H1 (cell line): ENCODE measurements around the gene C4orf33. TPM values are rescaled to one million over a fixed set of nuclear protein-coding genes. Genes with fewer than 3 reads are reported as not detected.

Source experiments
- CTCF ChIA-PET: fragments of 300-600 bp; sonication (Branson Sonifier 250); formaldehyde crosslinking; loops from one replicate; lab custom pipeline; 2021; ENCODE audit not compliant: partially characterized antibody; lab: Charles Lee
- POLR2A ChIA-PET: fragments of 300-600 bp; sonication (Branson Sonifier 250); formaldehyde crosslinking; loops from one replicate; lab custom pipeline; 2021; ENCODE audit warnings: inconsistent platforms; ENCODE audit not compliant: partially characterized antibody; lab: Charles Lee
- DNase-seq, 2 experiments: peaks; one replicate each; pipeline versions ENCODE4 v3.0.0 to v3.0.0-alpha.2; 2010 to 2022; ENCODE audit warnings: low spot score in 2 of 2, low read depth in 1 of 2, mixed read lengths in 1 of 2
- FAIRE-seq: peaks from 2 replicates; lab custom pipeline; 2011; peaks lifted over from hg19 to GRCh38; lab: Jason Lieb, UNC
- H2AFZ ChIP-seq: 2 replicates; pipeline ENCODE4 v1.8.1; 2012; ENCODE audit warnings: low read length, inconsistent platforms
- H2AK5ac ChIP-seq: 2 replicates; pipeline ENCODE4 v1.6.1; 2013; ENCODE audit warnings: low read depth, low read length
- H2BK120ac ChIP-seq: replicated peaks from 2 replicates; pipeline ENCODE3; 2013; ENCODE audit warnings: low read depth, low read length, inconsistent platforms
- H2BK12ac ChIP-seq: 2 replicates; pipeline ENCODE4 v1.6.1; 2013; ENCODE audit warnings: low read depth, low read length
- H2BK15ac ChIP-seq: 2 replicates; pipeline ENCODE4 v1.6.1; 2013; ENCODE audit warnings: low read length
- H2BK20ac ChIP-seq: 2 replicates; pipeline ENCODE4 v1.6.1; 2013; ENCODE audit warnings: low read length
- H2BK5ac ChIP-seq: 2 replicates; pipeline ENCODE4 v1.6.1; 2013; ENCODE audit warnings: low read depth, low read length
- H3K14ac ChIP-seq: 2 replicates; pipeline ENCODE4 v1.6.1; 2013; ENCODE audit warnings: inconsistent platforms; ENCODE audit not compliant: insufficient read length
- H3K18ac ChIP-seq: 2 replicates; pipeline ENCODE4 v1.6.1; 2013; ENCODE audit warnings: low read length; ENCODE audit errors: extremely low read depth
- H3K23ac ChIP-seq: 2 replicates; pipeline ENCODE4 v1.6.1; 2013; ENCODE audit warnings: inconsistent platforms; ENCODE audit not compliant: insufficient read length
- H3K23me2 ChIP-seq: 2 replicates; pipeline ENCODE4 v1.6.1; 2013; ENCODE audit warnings: low read depth, low read length
- H3K27ac ChIP-seq: 2 replicates; pipeline ENCODE4 v1.6.1; 2011; ENCODE audit warnings: low read depth, low read length, inconsistent platforms
- H3K27me3 ChIP-seq, 4 experiments: replicated peaks in 1 of 4; 1 replicate in 1 of 4; 2 replicates in 3 of 4; pipeline versions ENCODE4 v1.6.1 to v1.8.1; 2011 to 2013; ENCODE audit warnings: low read length in 3 of 4, mild to moderate bottlenecking in 3 of 4, inconsistent platforms in 2 of 4, mixed read lengths in 2 of 4, moderate library complexity in 1 of 4; ENCODE audit not compliant: control insufficient read depth in 3 of 4, insufficient read depth in 3 of 4; ENCODE audit errors: extremely low read depth in 1 of 4
- H3K36me3 ChIP-seq, 4 experiments: 2 replicates each; pipeline versions ENCODE4 v1.6.1 to v1.8.1; 2011 to 2013; ENCODE audit warnings: mild to moderate bottlenecking in 4 of 4, low read length in 3 of 4, moderate library complexity in 2 of 4, control low read depth in 1 of 4, inconsistent platforms in 1 of 4; ENCODE audit not compliant: insufficient read depth in 4 of 4, control insufficient read depth in 2 of 4
- H3K4ac ChIP-seq: replicated peaks from 2 replicates; pipeline ENCODE3; 2013; ENCODE audit warnings: low read length, low read depth, mixed read lengths, inconsistent platforms; ENCODE audit not compliant: insufficient read length
- H3K4me1 ChIP-seq, 4 experiments: replicated peaks in 1 of 4; 1 replicate in 1 of 4; 2 replicates in 3 of 4; pipeline versions ENCODE4 v1.6.1 to v1.8.1; 2011 to 2013; ENCODE audit warnings: low read length in 3 of 4, inconsistent platforms in 2 of 4, mixed read lengths in 1 of 4; ENCODE audit not compliant: insufficient read depth in 4 of 4, control insufficient read depth in 3 of 4
- H3K4me2 ChIP-seq, 2 experiments: 2 replicates each; pipeline versions ENCODE4 v1.6.1 to v1.8.1; 2011 to 2013; ENCODE audit warnings: low read depth in 2 of 2, low read length in 2 of 2, control low read depth in 1 of 2, inconsistent platforms in 1 of 2, mild to moderate bottlenecking in 1 of 2; ENCODE audit not compliant: insufficient read depth in 1 of 2
- H3K4me3 ChIP-seq, 4 experiments: fragments of 200-600, 300-600 bp in 1 of 4; sonication (generic), shearing (Covaris generic), sonication (Bioruptor Twin) in 1 of 4; 2 replicates each; pipeline versions ENCODE4 v1.5.1 to v1.8.1; 2011 to 2016; ENCODE audit warnings: low read length in 4 of 4, low read depth in 3 of 4, control low read depth in 2 of 4, inconsistent platforms in 2 of 4, mild to moderate bottlenecking in 2 of 4, mixed read lengths in 1 of 4, moderate library complexity in 1 of 4; ENCODE audit not compliant: insufficient read depth in 2 of 4; ENCODE audit errors: extremely low read depth in 1 of 4
- H3K56ac ChIP-seq: replicated peaks from 2 replicates; pipeline ENCODE3; 2013; ENCODE audit warnings: low read depth, mild to moderate bottlenecking, mixed read lengths, low read length, inconsistent platforms; ENCODE audit not compliant: insufficient read length
- H3K79me1 ChIP-seq: 2 replicates; pipeline ENCODE4 v1.6.1; 2013; ENCODE audit warnings: low read depth, low read length, control low read depth
- H3K79me2 ChIP-seq, 2 experiments: 2 replicates each; pipeline versions ENCODE4 v1.6.1 to v1.8.1; 2012 to 2013; ENCODE audit warnings: low read length in 2 of 2, mild to moderate bottlenecking in 2 of 2, inconsistent platforms in 1 of 2; ENCODE audit not compliant: insufficient read depth in 2 of 2, control insufficient read depth in 1 of 2
- H3K9ac ChIP-seq, 4 experiments: replicated peaks in 1 of 4; 1 replicate in 1 of 4; 2 replicates in 3 of 4; pipeline versions ENCODE4 v1.6.1 to v1.8.1; 2011 to 2013; ENCODE audit warnings: low read depth in 3 of 4, low read length in 3 of 4, control low read depth in 2 of 4, mild to moderate bottlenecking in 2 of 4, moderate library complexity in 2 of 4, inconsistent platforms in 1 of 4; ENCODE audit errors: extremely low read depth in 1 of 4
- H3K9me3 ChIP-seq, 2 experiments: 2 replicates each; pipeline versions ENCODE4 v1.6.1 to v1.8.1; 2012 to 2013; ENCODE audit warnings: mild to moderate bottlenecking in 2 of 2, moderate library complexity in 2 of 2, control low read depth in 1 of 2, inconsistent platforms in 1 of 2, low read depth in 1 of 2, low read length in 1 of 2, mixed read lengths in 1 of 2; ENCODE audit not compliant: insufficient read depth in 2 of 2
- H4K20me1 ChIP-seq, 2 experiments: replicated peaks in 1 of 2; 2 replicates each; pipeline versions ENCODE3 to v1.8.1; 2011 to 2013; ENCODE audit warnings: inconsistent platforms in 2 of 2, low read length in 2 of 2, mild to moderate bottlenecking in 1 of 2; ENCODE audit not compliant: insufficient read depth in 2 of 2, control insufficient read depth in 1 of 2
- H4K5ac ChIP-seq: 2 replicates; pipeline ENCODE4 v1.6.1; 2013; ENCODE audit warnings: low read length, low read depth, mixed read lengths, inconsistent platforms; ENCODE audit not compliant: insufficient read length
- H4K8ac ChIP-seq: 2 replicates; pipeline ENCODE4 v1.8.0; 2013; ENCODE audit warnings: mild to moderate bottlenecking, moderate library complexity, low read length, inconsistent platforms; ENCODE audit not compliant: insufficient read depth; ENCODE audit errors: extremely low read depth
- H4K91ac ChIP-seq: replicated peaks from 2 replicates; pipeline ENCODE3; 2013; ENCODE audit warnings: low read length, mixed read lengths, inconsistent platforms; ENCODE audit not compliant: insufficient read length
- ATF2 ChIP-seq: IDR thresholded peaks from 2 replicates; pipeline ENCODE4 v1.6.1; 2012; ENCODE audit warnings: low read length, inconsistent platforms
- CBX8 ChIP-seq: fragments of 300-800, 300-1000 bp; sonication (generic); IDR thresholded peaks from 2 replicates; pipeline ENCODE4 v1.7.1; 2016; ENCODE audit warnings: low read depth, low read length, borderline replicate concordance
- CHD2 ChIP-seq: IDR thresholded peaks from 2 replicates; pipeline ENCODE4 v1.6.1; 2012; ENCODE audit warnings: low read length, improper control_type of control experiment
- GABPA ChIP-seq: IDR thresholded peaks from 2 replicates; pipeline ENCODE4 v1.6.1; 2011; ENCODE audit warnings: mild to moderate bottlenecking, low read length, moderate library complexity, borderline replicate concordance; ENCODE audit not compliant: insufficient read depth
- MAX ChIP-seq: IDR thresholded peaks from 2 replicates; pipeline ENCODE4 v1.6.1; 2012; ENCODE audit warnings: inconsistent platforms
- NRF1 ChIP-seq: IDR thresholded peaks from 2 replicates; pipeline ENCODE4 v1.6.1; 2011; ENCODE audit warnings: mild to moderate bottlenecking, low read depth, low read length, improper control_type of control experiment
- PHF8 ChIP-seq: fragments of 200-600 bp; sonication (generic); conservative IDR thresholded peaks from 2 replicates; pipeline ENCODE4 v1.7.1; 2012; ENCODE audit warnings: low read depth, mild to moderate bottlenecking, inconsistent platforms, low read length, moderate library complexity
- POLR2AphosphoS5 ChIP-seq: IDR thresholded peaks from 2 replicates; pipeline ENCODE4 v1.6.1; 2011; ENCODE audit warnings: low read depth, low read length
- RFX5 ChIP-seq: IDR thresholded peaks from 2 replicates; pipeline ENCODE4 v1.6.1; 2011; ENCODE audit warnings: low read depth, low read length, improper control_type of control experiment, borderline replicate concordance
- RNF2 ChIP-seq: fragments of 200-900, 300-1000 bp; sonication (generic); IDR thresholded peaks from 2 replicates; pipeline ENCODE4 v1.7.1; 2016; ENCODE audit warnings: borderline replicate concordance, low read depth, mild to moderate bottlenecking, antibody characterized with exemption, low read length; ENCODE audit not compliant: poor library complexity, severe bottlenecking; ENCODE audit errors: missing control alignments
- RXRA ChIP-seq: IDR thresholded peaks from 2 replicates; pipeline ENCODE4 v1.6.1; 2011; ENCODE audit warnings: low read depth, mild to moderate bottlenecking, low read length, moderate library complexity; ENCODE audit not compliant: insufficient read depth
- SP4 ChIP-seq: IDR thresholded peaks from 2 replicates; pipeline ENCODE4 v1.6.1; 2012; ENCODE audit warnings: low read length, inconsistent platforms
- SRF ChIP-seq: IDR thresholded peaks from 2 replicates; pipeline ENCODE4 v1.6.1; 2011; ENCODE audit warnings: mild to moderate bottlenecking, low read depth, low read length, moderate library complexity
- WGBS, 2 experiments: shearing (Covaris generic) in 1 of 2; methylation state at CpG; one replicate each; pipeline versions ENCODE4 v1.1.6 to v1.1.7; 2013 to 2015; ENCODE audit warnings: low lambda C conversion rate in 2 of 2, mixed read lengths in 2 of 2, inconsistent platforms in 1 of 2, low coverage in 1 of 2, missing lambda C conversion rate in 1 of 2; ENCODE audit not compliant: insufficient replicate concordance in 2 of 2, insufficient coverage in 1 of 2, insufficient read length in 1 of 2; ENCODE audit errors: extremely low coverage in 1 of 2, missing lambda C conversion rate in 1 of 2; 5-methylcytosine and 5-hydroxymethylcytosine counted together
- polyA plus RNA-seq, 7 experiments: library from polyadenylated mRNA; depleted of rRNA in 3 of 7; stranded (reverse) in 5 of 7; unstranded in 2 of 7; fragments of >200 nt in 5 of 7; fragments of 200-250 nt in 2 of 7; gene quantifications; 1 replicate in 5 of 7; 2 replicates in 1 of 7; 4 replicates in 1 of 7; pipeline versions ENCODE4 v1.2.1 to v1.2.3, GENCODE V29; 2011 to 2013; ENCODE audit warnings: missing spikeins in 2 of 7, mixed read lengths in 2 of 7
- total RNA-seq: library from RNA; stranded (reverse); fragmentation: NEBNext Ultra II Directional; extraction: Animal tissue kit (Norgen Biotek cat#: 25700); gene quantifications from 2 replicates; pipeline ENCODE4 v1.2.1, GENCODE V29; 2021

Gene C4orf33
- total and polyA plus RNA-seq, 2 of the 8 experiments (the other 6 are each of a cell fraction or from before 2014, with no cell fraction given): 3.4 to 6.0 TPM

- no peak overlapping the region for H3K18ac ChIP-seq
- H3K36me3 ChIP-seq: no peaks in the 10 kb centered on the region
- POLR2A ChIA-PET: no interaction called here
- no peaks in the 10 kb centered on the region for H3K23me2 ChIP-seq
- no peak overlapping the region for H3K14ac ChIP-seq
- no peak overlapping the region for H2AK5ac ChIP-seq
- H2BK12ac ChIP-seq: no peak overlapping the region
- no peak overlapping the region for H4K8ac ChIP-seq
- H3K56ac ChIP-seq: no peak overlapping the region
- H2AFZ ChIP-seq: no peak overlapping the region
- WGBS, 2 experiments: 92% methylated on average over 2 of the region's 2 CpGs; no CpG with 5 or more reads in 1 of the 2 experiments
- H3K27me3 ChIP-seq: no peaks in the 10 kb centered on the region
- H3K4me2 ChIP-seq: no peak overlapping the region
- H3K4me3 ChIP-seq: no peak overlapping the region
- no peaks in the 10 kb centered on the region for H3K79me1 ChIP-seq
- no peak overlapping the region for H2BK5ac ChIP-seq
- H3K4me1 ChIP-seq: no peaks in the 10 kb centered on the region
- H3K9ac ChIP-seq: no peak overlapping the region
- no peak overlapping the region for H4K5ac ChIP-seq
- no peaks in the 10 kb centered on the region for H3K79me2 ChIP-seq
- H3K27ac ChIP-seq: no peak overlapping the region
- FAIRE-seq (no peak), DNase-seq (no peak)
- H2BK120ac ChIP-seq: no peak overlapping the region
- no peak overlapping the region for H4K91ac ChIP-seq
- H3K9me3 ChIP-seq: peaks cover 2 to 3% of the 10 kb centered on the region in 2 experiments; a peak in 1 of 4 replicates
- no peak overlapping the region for H2BK15ac ChIP-seq
- H2BK20ac ChIP-seq: no peak overlapping the region
- H4K20me1 ChIP-seq: no peaks in the 10 kb centered on the region
- CTCF ChIA-PET: no interaction called here
- no peak overlapping the region for H3K4ac ChIP-seq
- H3K23ac ChIP-seq: no peak overlapping the region
- TF ChIP-seq SP4 (no peak), CHD2 (no peak), MAX (no peak), SRF (no peak), GABPA (no peak), NRF1 (no peak), RXRA (no peak), PHF8 (no peak), RNF2 (no peak), CBX8 (no peak), RFX5 (no peak), ATF2 (no peak), POLR2AphosphoS5 (no peak)
Measured at GRCh38 chr4:129129143-129129542, 33.2 kb downstream of the C4orf33 start.
